H7 (cell line): ENCODE measurements around the gene CLRN3. TPM values are rescaled to one million over a fixed set of nuclear protein-coding genes. Genes with fewer than 3 reads are reported as not detected.

Experiments
- DNase-seq: peaks from one replicate; pipeline ENCODE4 v3.0.0; 2012
- H3K27me3 ChIP-seq: 2 replicates; pipeline ENCODE4 v1.6.0; 2011; ENCODE audit warnings: mild to moderate bottlenecking, low read length; ENCODE audit not compliant: control insufficient read depth, insufficient read depth
- H3K36me3 ChIP-seq: replicated peaks from 2 replicates; pipeline ENCODE4 v1.5.1; 2011; ENCODE audit warnings: low read length; ENCODE audit not compliant: control insufficient read depth, insufficient read depth
- H3K4me3 ChIP-seq: 2 replicates; pipeline ENCODE4 v1.5.1; 2011; ENCODE audit warnings: low read depth, mild to moderate bottlenecking, control low read depth, low read length, moderate library complexity; ENCODE audit not compliant: insufficient read depth
- total RNA-seq: library from RNA; depleted of rRNA; stranded (reverse); fragments of >200 nt; shearing (Covaris generic); gene quantifications from 2 replicates; pipeline ENCODE4 v1.2.3, GENCODE V29; 2014

The CLRN3 gene
- total RNA-seq, 1 experiment from 2014 or later, result not detected

DNA sequence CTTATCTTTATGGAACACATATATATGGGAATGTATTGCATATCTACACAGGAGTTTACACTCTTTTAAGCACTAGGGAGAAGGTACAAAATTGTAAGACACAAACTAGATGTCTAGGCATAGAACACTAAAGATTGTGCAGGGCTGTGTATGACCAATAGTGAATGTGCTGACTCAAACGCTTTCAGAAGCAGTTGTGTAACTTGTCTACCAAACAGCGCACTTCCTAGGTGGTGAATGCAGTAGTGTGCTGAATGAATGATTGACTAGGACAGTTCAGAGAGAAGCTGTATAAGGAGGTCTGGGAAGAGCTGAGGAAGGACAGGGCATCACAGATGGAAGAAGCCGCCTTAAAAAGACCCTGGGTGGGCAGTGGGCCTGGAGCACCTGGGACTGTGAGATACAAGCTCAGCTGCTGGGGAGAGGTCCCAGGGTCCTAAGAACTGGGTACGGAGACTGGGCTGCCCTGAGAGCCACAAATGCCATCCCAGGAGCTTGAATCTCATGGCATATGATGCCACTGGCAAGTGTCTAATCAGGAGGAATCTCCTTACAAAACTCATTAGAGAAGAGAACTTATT is 14.2 kb downstream of the CLRN3 start:
- H3K27me3 ChIP-seq, result no peaks in the 10 kb centered on the region
- H3K36me3 ChIP-seq, result no peaks in the 10 kb centered on the region
- no peak overlapping the region for H3K4me3 ChIP-seq
- no peak for DNase-seq

- no peaks in the 10 kb centered on the region for H3K27me3 ChIP-seq
Measured at GRCh38 chr10:127877699-127878098, 15.0 kb downstream of the CLRN3 start.

GRCh38 chr10:127877116-127877515 is 15.6 kb downstream of the CLRN3 start:
- no peak for DNase-seq
- H3K36me3 ChIP-seq, result no peaks in the 10 kb centered on the region
- H3K27me3 ChIP-seq, result no peaks in the 10 kb centered on the region
- H3K4me3 ChIP-seq, result no peak overlapping the region

More at GRCh38 chr10:127877699-127878098, 15.0 kb downstream of the CLRN3 start:
- H3K36me3 ChIP-seq, result no peaks in the 10 kb centered on the region
- DNase-seq, result no peak
- no peak overlapping the region for H3K4me3 ChIP-seq

GRCh38 chr10:127875916-127876315 is 16.8 kb downstream of the CLRN3 start:
- no peaks in the 10 kb centered on the region for H3K27me3 ChIP-seq
- H3K36me3 ChIP-seq, result no peaks in the 10 kb centered on the region
- no peak for DNase-seq
- no peak overlapping the region for H3K4me3 ChIP-seq

GRCh38 chr10:127875449-127875765 is 17.3 kb downstream of the CLRN3 start:
- Histone ChIP-seq H3K36me3 (no peaks in the 10 kb centered on the region), H3K27me3 (no peaks in the 10 kb centered on the region), H3K4me3 (no peak overlapping the region)
- no peak for DNase-seq

DNA sequence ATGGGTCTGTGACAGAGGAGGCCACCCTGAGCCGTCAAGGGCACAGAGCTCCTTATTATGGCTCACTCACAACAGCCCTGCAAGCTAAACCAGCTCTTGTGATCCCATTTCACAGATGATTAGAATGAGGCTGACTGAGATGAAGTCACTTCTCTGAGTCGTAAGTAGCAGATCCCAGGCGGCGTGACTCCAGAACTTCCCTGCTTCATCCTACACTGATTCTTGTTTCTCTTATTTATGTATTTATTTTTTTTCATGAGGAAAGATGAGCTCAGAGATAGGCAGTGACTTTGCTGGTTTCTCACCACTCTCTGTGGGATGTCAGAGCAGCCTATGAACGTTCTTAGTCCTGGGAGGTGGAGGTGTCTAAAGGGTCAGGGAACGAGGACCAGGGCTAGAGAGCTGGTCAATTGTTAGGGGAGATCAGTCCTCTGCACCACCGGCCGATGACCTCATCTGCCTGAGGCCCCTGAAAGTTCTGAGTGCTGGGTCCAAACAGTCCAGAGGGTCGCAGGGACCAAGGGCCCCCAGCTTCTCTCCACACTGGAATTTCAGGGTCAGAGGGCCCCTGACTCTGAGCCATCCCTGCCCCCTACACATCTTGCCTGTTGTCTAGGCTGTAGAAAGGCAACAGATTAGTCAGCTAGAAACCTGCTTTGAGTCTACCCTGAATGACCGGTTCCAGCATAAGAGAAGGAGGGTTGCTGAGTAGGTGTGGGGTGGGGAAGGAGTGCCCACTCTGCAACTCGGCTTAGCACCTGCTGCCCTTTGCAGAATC is 17.9 kb downstream of the CLRN3 start:
- Histone ChIP-seq H3K36me3 (no peaks in the 10 kb centered on the region), H3K27me3 (no peaks in the 10 kb centered on the region), H3K4me3 (no peak overlapping the region)

DNA sequence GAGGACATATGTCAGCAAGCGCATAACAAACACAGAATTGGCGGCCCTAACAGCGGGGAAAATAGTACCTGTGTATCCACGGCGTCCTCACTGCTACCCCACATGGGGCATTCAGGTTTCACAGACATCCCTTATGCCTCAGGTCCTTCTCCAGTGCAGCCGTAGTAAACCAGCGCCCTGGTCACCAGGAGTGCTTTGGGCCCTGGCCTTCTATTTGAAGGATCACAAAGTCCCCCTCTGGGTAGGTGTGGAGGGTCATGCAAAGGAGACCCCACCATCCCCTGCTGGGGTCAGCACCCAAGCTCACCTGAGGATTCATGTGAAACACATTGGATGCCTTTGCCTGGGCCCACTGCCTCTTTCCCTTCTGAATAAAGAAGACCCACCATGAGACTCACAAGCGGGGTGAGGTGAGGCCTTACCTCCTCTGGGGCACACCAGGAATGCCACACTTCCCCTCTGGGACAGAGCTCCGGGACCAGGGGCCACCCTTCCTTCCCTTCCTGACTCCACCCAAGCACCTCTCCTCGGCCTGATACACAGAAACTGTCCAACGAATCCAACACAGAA is 18.8 kb downstream of the CLRN3 start:
- H3K27me3 ChIP-seq, result no peaks in the 10 kb centered on the region
- H3K4me3 ChIP-seq, result no peak overlapping the region
- no peak for DNase-seq
- H3K36me3 ChIP-seq, result no peaks in the 10 kb centered on the region

More for the DNA sequence above, 17.9 kb downstream of the CLRN3 start:
- no peak for DNase-seq

- no peak overlapping the region for H3K4me3 ChIP-seq
- DNase-seq, result no peak
- H3K27me3 ChIP-seq, result no peaks in the 10 kb centered on the region
- H3K36me3 ChIP-seq, result no peaks in the 10 kb centered on the region
Measured at GRCh38 chr10:127872871-127873600, 19.7 kb downstream of the CLRN3 start.

- no peaks in the 10 kb centered on the region for H3K27me3 ChIP-seq
- DNase-seq, result no peak
Measured at GRCh38 chr10:127872011-127872761, 20.6 kb downstream of the CLRN3 start.

DNA sequence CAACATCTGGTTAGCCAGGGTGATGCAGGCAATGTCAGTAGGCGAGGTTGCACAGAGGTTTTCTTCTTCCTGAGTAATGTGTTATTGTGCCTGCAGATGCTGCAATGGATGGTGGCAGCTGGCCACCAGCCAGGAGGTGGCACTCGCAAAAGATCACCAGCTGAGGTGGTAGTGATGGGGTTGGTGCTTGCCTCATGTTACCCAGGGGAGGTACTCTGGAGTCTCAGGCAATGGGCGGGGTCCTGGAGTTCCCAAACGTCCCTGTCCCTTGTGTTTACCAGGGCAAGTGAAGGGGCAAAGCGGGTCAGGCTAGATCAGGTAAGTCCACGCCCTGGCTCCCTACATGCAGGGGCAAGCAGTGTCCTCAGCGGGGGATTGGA is 21.1 kb downstream of the CLRN3 start:
- Histone ChIP-seq H3K4me3 (no peak overlapping the region), H3K27me3 (no peaks in the 10 kb centered on the region), H3K36me3 (no peaks in the 10 kb centered on the region)
- no peak for DNase-seq

More at GRCh38 chr10:127872011-127872761, 20.6 kb downstream of the CLRN3 start:
- H3K36me3 ChIP-seq, result no peaks in the 10 kb centered on the region
- no peak overlapping the region for H3K4me3 ChIP-seq

- Histone ChIP-seq H3K4me3 (no peak overlapping the region), H3K27me3 (no peaks in the 10 kb centered on the region), H3K36me3 (no peaks in the 10 kb centered on the region; the same call in 1 of the 2 replicates)
- DNase-seq, result no peak
Measured at GRCh38 chr10:127869329-127869728, 23.4 kb downstream of the CLRN3 start.

DNA sequence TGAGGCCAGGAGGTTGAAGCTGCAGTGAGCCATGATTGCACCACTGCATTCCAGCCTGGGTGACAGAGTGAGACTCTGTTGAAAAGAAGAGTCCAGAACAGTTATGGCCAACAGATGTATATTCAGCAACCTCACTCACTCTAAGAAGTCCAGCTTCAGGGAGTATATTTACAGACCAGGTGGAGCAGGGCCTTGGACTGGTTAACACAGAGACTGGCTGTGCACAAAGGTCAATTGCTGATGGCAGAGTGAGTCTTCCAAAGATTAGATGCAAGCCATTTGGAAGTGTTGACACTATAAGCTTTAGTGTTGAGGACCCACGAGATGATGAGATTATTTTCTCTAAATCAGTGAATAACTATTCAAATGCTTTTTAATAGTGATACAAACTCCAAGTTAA is 24.9 kb downstream of the CLRN3 start:
- Histone ChIP-seq H3K4me3 (no peak overlapping the region), H3K27me3 (no peaks in the 10 kb centered on the region), H3K36me3 (no peaks in the 10 kb centered on the region; the same call in 1 of the 2 replicates)
- no peak for DNase-seq

GRCh38 chr10:127866276-127867013 is 26.3 kb downstream of the CLRN3 start:
- no peak for DNase-seq
- no peaks in the 10 kb centered on the region; the same call in 1 of the 2 replicates for H3K36me3 ChIP-seq
- no peaks in the 10 kb centered on the region for H3K27me3 ChIP-seq
- H3K4me3 ChIP-seq, result no peak overlapping the region
